Thoracic aorta (tissue), 2 donors: Measurements from ENCODE around the gene NLGN1. TPM values are rescaled to one million over a fixed set of nuclear protein-coding genes. Genes with fewer than 3 reads are reported as not detected.

Source experiments
- ATAC-seq: fragments of 150-250 bp; one replicate; pipeline ENCODE4 v1.8.0; 2017; ENCODE audit warnings: low read depth; ENCODE audit not compliant: insufficient number of reproducible peaks, low FRiP score
- DNase-seq: peaks from one replicate; pipeline ENCODE4 v3.0.0-alpha.2; 2020; ENCODE audit warnings: low spot score
- H3K27ac ChIP-seq, 2 donors: fragments of 200-600 bp; sonication (generic); 1 replicate in 1 of 2; 2 replicates in 1 of 2; pipeline ENCODE4 v1.5.1; 2016; ENCODE audit warnings: mild to moderate bottlenecking in 2 of 2, moderate library complexity in 2 of 2
- H3K27me3 ChIP-seq: fragments of 200-600 bp; sonication (generic); replicated peaks from 2 replicates; pipeline ENCODE4 v1.6.0; 2016; ENCODE audit warnings: mild to moderate bottlenecking; ENCODE audit not compliant: insufficient read depth
- H3K36me3 ChIP-seq: fragments of 200-600 bp; sonication (generic); one replicate; pipeline ENCODE4 v1.5.1; 2016
- H3K4me1 ChIP-seq, 2 donors: fragments of 200-600 bp; sonication (generic); 1 replicate in 1 of 2; 2 replicates in 1 of 2; pipeline versions ENCODE4 v1.5.1 to v1.6.0; 2016; ENCODE audit warnings: low read depth in 2 of 2, mild to moderate bottlenecking in 1 of 2; ENCODE audit not compliant: control insufficient read depth in 1 of 2
- H3K4me3 ChIP-seq: fragments of 200-600 bp; sonication (generic); 2 replicates; pipeline ENCODE4 v1.5.1; 2016; ENCODE audit warnings: mild to moderate bottlenecking
- H3K9me3 ChIP-seq: fragments of 200-600 bp; sonication (generic); 2 replicates; pipeline ENCODE4 v1.5.1; 2016
- CTCF ChIP-seq: fragments of 200-600 bp; sonication (generic); IDR thresholded peaks from one replicate; pipeline ENCODE4 v1.5.1; 2019; ENCODE audit warnings: antibody characterized with exemption
- total RNA-seq, 2 donors: library from RNA; depleted of rRNA; stranded (reverse); fragments of >200 nt; gene quantifications; one replicate each; pipeline versions ENCODE4 v1.1.0 to v1.2.3, GENCODE V29; 2016

NLGN1 gene
- total RNA-seq, 2 donors from 2014 or later, result 17.8 to 18.3 TPM

- no peak overlapping the region for H3K27ac ChIP-seq
- TF ChIP-seq CTCF, result no peak
Observed at GRCh38 chr3:173943264-173943663, 545.7 kb downstream of the NLGN1 start.

DNA sequence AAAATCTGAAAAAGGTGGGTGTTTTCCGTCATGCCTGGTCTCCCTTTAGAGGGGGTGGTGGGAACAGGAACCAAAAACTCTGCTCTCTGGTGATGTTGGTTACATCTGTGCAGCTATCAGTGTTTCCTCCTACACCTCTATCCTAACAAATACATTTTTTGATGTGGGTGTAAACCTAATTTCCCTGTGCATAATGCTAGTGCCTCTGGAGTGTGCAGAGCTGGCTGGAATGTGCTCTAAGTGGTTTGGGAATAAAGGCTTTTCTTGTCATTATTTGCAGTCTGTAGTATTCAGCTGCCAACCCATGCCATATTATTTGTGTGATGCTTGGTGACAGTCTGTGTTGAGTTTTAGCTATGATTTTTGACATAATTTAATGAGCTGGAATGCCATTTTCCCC, 547.6 kb downstream of the NLGN1 start:
- H3K27me3 ChIP-seq, result no peaks in the 10 kb centered on the region
- no peak overlapping the region for H3K27ac ChIP-seq
- no peak overlapping the region for H3K4me3 ChIP-seq
- H3K36me3 ChIP-seq, result no peaks in the 10 kb centered on the region
- H3K9me3 ChIP-seq, result no peaks in the 10 kb centered on the region
- DNase-seq (no peak), ATAC-seq (no peak)
- H3K4me1 ChIP-seq, result no peaks in the 10 kb centered on the region
- no peak for TF ChIP-seq CTCF

More at GRCh38 chr3:173943264-173943663, 545.7 kb downstream of the NLGN1 start:
- no peaks in the 10 kb centered on the region for H3K36me3 ChIP-seq
- H3K4me1 ChIP-seq, result peaks cover 0 to 5% of the 10 kb centered on the region in 2 donors
- ATAC-seq (no peak), DNase-seq (no peak)
- no peaks in the 10 kb centered on the region for H3K9me3 ChIP-seq
- no peaks in the 10 kb centered on the region for H3K27me3 ChIP-seq
- no peak overlapping the region for H3K4me3 ChIP-seq

GRCh38 chr3:173945806-173946205, 548.3 kb downstream of the NLGN1 start:
- no peaks in the 10 kb centered on the region for H3K9me3 ChIP-seq
- H3K36me3 ChIP-seq, result no peaks in the 10 kb centered on the region
- no peak overlapping the region for H3K27ac ChIP-seq
- no peak overlapping the region for H3K4me3 ChIP-seq
- ATAC-seq (no peak), DNase-seq (no peak)
- no peak for TF ChIP-seq CTCF
- no peaks in the 10 kb centered on the region for H3K27me3 ChIP-seq
- no peaks in the 10 kb centered on the region for H3K4me1 ChIP-seq

DNA sequence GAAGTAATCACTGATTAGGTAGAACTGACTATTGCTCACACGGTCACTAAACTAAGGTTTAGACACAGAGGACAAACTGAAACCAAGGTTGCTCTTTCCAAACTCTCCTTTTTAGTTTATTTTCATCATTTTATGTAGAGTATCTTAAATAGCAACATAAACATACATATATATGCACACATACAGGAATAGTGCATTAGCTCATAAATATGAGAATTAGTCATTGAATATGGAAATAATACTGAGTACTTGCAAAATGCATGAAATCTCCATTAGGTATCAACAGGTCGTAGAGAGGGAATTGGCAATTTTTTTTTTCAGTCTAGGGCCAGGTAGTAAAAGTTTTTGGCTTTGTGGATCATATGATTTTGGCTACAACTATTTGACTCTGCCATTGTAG, 557.1 kb downstream of the NLGN1 start:
- H3K9me3 ChIP-seq, result no peaks in the 10 kb centered on the region
- H3K4me1 ChIP-seq, result no peaks in the 10 kb centered on the region
- no peaks in the 10 kb centered on the region for H3K27me3 ChIP-seq
- no peaks in the 10 kb centered on the region for H3K36me3 ChIP-seq
- no peak overlapping the region for H3K4me3 ChIP-seq
- DNase-seq, result no peak
- H3K27ac ChIP-seq, result no peak overlapping the region
- ATAC-seq, result no peak
- TF ChIP-seq CTCF, result no peak

DNA sequence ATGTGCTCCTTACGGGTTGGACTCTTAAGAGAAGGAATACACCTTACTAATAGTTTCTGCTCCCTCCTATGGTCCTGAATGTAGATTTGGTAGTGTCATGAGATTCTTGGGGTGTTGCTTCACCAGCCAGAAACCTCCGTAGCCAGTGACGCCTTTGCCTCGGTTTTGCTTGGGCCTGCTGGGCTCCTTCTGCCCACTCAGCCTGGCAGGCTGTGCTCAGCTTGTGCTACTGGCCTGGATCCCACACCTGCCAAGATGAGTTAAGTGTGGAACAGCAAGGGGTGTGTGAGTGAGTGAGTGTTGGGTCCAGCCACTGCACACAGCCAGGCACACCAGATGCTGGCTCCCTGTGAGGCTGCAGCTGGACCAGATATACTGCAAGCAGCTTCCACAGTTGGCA, 560.1 kb downstream of the NLGN1 start:
- Histone ChIP-seq H3K36me3 (no peaks in the 10 kb centered on the region), H3K4me1 (peaks cover 6 to 10% of the 10 kb centered on the region in 2 donors), H3K27me3 (no peaks in the 10 kb centered on the region), H3K9me3 (no peaks in the 10 kb centered on the region), H3K4me3 (no peak overlapping the region), H3K27ac (no peak overlapping the region)
- ATAC-seq (no peak), DNase-seq (no peak)
- no peak for TF ChIP-seq CTCF
